ENCODE results near the gene SSU72.

The SSU72 gene

GRCh38 chr1:1547011-1547410, 27.7 kb downstream of the SSU72 start:
- FAIRE-seq (no peak), DNase-seq (ENCODE audit: extremely low spot score, insufficient read length, low read depth) (no peak)

DNA sequence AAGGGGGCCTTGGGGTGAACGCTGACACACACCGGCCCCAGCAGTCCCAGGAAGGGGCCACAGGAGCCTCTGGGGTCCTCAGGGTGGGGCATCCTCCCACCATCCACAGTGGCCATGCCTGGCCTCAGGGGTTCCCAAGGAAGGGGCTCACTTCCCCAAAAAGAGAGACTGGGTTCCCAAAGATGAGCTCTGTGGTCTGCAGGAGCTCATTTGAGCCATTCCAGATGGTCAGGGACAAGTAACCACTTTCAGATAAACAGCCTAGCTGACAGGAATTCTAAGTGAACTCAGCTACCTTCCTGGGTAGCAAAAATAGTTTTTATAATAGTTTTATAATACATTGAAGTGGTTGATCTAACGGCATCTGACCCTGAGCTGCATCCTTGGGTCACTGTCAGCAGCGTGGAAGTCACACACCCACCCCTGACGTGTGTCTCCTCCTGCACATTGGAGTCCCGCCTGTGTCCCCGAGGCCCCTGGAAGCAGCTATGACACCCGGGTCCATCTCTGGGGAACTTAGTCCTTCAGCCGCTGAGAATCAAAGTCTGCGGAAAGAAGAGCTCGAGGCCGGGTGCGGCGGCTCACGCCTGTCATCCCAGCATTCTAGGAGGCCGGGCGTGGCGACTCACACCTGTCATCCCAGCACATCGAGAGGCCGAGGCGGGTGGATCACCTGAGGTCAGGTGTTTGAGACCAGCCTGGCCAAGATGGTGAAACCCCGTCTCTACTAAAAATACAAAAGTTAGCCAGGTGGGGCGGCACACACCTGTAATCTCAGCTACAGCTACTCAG, 28.5 kb downstream of the SSU72 start:
- DNase-seq (ENCODE audit: extremely low spot score, insufficient read length, low read depth) (no peak), FAIRE-seq (no peak)

DNA sequence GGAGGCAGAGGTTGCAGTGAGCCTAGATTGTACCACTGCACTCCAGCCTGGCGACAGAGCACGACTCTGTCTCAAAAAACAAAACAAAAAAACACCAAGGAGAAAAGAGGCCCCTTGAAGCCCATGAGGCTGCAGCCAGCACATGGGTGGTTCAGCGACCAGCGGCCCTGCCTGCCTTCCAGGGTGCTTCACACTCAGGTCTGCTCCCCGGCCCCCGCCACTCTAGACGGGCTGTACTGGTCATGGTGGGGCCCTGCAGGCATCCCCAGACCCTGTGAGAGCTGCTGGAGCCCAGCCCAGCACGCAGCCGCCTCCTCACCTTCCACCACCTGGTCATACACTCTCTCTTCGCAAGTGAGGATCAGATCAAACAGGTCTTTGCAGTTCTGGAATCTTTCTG, 30.1 kb downstream of the SSU72 start:
- FAIRE-seq (no peak), DNase-seq (ENCODE audit: extremely low spot score, insufficient read length, low read depth) (no peak)

DNA sequence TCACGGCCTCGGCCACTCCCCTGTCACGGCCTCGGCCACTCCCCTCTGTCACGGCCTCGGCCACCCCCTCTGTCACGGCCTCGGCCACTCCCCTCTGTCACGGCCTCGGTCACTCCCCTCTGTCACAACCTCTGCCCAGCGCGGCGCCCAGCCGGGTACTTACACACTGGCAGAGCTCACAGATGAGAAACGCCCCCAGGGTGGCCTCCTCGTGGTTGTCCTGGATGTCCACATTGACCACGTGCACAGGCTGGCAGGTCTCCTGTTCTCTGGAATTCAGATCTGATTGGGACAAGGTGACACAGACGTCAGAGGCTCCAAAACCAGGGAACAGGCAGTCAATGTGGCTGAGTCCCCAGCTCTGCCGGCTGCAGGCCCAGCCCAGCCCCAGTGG, 31.0 kb downstream of the SSU72 start:
- no peak for DNase-seq (ENCODE audit: extremely low spot score, insufficient read length, low read depth)
- FAIRE-seq: no peak

DNA sequence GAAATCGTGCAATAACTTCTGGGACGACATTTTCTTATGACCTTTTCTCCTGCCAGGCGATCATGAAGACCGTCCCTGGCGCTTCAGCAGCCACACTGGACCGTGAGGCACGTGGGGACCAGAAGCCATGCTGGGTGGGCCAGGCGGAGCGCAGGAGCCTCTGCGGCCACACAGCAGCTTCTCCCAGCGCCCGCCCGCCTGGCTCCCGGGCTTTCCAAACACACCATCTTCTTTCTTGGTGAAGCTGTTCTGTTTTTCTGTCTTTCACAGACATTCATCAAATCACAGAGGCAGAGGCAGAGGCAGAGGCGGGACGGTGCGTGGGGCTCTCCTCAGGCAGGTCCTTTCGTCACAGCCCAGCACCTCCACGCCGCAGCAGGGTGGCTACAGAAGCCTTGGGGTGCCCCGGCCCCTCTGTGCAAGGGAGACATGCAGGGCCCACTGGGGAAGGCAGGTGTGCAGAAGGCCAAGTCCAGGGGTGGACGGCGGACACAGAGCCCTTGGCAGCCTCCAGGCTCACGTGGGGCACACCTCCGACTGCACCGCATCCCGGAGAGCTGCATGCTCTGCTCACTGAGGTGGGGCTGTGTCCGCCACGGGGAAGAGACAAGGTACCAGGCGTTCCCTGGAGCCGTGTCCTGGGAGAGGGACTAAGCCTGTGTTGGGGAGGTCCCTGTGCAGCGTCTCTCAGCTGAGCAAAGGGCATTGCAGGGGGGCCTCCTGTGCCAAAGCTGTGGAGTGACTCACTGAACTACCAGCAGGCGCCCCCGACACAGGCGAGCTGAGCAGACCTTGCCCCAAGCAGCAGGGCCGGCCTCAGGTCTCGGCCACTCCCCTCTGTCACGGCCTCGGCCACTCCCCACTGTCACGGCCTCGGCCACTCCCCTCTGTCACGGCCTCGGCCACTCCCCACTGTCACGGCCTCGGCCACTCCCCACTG, 31.6 kb downstream of the SSU72 start:
- DNase-seq (ENCODE audit: extremely low spot score, insufficient read length, low read depth) (no peak), FAIRE-seq (no peak)

GRCh38 chr1:1541956-1542765, 32.5 kb downstream of the SSU72 start:
- FAIRE-seq (no peak), DNase-seq (ENCODE audit: extremely low spot score, insufficient read length, low read depth) (no peak)

DNA sequence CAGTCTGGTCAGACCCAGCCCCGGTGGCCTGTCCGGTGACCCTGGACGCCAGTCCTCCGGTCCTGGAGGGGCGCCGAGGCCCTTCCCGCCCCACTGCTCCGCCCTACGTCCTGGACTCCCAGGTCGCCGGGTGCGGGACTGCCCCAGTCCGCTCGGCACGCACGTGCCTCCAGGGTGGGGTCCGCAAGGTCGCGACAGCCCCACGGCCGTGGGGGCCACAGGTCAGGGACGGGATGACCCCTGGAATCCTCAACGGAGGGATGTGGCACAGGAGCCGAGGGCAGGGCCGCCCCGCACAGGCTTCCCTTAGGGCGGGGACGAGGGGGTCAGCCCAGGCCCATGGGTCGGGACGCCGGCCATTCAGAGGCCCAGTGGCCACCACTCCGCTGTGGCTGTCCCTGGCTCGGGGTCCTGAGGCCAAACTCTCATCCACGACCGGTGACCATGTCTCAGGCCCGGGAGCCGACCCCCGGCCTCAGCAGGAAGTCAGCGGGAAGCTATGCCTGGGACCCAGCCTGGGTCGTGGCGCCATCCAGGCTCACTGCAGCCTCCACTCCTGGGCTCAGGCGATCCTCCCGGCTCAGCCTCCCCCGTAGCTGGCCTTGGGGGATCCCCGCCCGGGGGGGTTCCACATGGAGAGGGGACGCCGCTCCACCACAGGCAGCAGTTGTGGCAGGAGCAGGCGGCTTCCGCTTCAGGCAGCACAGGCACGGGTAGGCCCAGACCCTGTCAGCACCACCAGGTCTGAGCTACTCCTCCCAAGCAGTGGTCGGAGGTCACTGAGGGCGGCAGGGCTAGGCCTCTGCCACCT, 33.6 kb downstream of the SSU72 start:
- DNase-seq (ENCODE audit: extremely low spot score, insufficient read length, low read depth) (no peak), FAIRE-seq (no peak)

- DNase-seq (ENCODE audit: extremely low spot score, insufficient read length, low read depth) (no peak), FAIRE-seq (no peak)
Measured at GRCh38 chr1:1540090-1540817, 34.4 kb downstream of the SSU72 start, which contains the start of gene TMEM240. TSS of gene TMEM240 (minus strand) at chr1:1540624. CDS start at chr1:1540346, 278 bp downstream.

DNA sequence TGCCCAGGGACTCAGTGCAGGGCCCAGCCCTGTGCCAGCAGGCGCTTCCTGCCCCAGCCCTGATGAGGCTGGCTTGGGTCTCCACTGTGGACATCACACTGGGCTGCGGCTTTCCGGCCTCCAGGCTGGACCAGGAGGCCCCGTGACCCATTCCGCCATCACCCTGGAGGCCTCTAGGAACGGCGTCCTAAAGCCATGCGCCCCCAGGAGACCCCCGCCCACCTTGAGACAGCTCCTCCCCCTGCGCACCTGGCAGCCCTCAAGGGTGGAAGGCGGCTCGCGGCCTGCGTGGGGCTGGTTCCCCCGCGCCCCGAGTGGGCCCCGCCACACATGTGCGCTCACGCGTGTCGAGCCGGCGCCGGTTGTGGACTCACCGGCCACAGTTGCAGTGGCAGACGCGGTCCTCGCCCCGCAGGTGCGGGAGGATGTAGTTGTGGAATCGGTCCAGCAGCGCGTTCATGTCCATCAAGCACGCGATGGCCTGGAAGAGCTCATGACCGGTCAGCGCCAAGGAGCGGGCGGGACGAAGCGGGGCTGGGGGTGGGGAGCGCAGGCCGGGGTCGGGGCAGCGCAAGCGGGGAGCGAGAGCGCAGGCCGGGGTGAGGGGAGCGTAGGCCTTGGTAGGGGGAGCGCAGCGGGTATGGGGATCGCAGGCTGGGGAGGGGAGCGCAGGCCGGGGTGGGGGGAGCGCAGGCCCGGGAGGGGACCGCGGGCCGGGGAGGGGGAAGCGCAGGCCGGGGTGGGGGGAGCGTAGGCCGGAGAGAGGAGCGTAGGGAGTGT, 35.2 kb downstream of the SSU72 start:
- DNase-seq (ENCODE audit: extremely low spot score, insufficient read length, low read depth) (no peak), FAIRE-seq (no peak)

DNA sequence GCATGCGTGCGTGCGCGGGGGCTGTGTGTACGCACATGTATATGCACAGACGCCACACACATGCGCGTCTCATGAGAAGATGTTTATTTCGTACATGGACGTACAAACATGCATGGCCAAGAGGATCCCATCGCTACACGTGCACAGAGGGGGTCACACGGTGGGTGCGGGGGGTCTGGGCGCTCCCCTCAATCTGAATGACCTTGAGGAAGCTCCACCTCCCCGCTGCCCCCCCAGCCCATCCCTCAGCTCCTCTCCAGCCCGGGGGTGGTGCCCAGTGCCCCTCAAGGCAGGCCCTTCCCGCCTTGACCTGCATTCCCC, 35.7 kb downstream of the SSU72 start:
- FAIRE-seq (no peak), DNase-seq (ENCODE audit: extremely low spot score, insufficient read length, low read depth) (no peak)

- FAIRE-seq (no peak), DNase-seq (ENCODE audit: extremely low spot score, insufficient read length, low read depth) (no peak)
Measured at GRCh38 chr1:1538334-1538733, 36.3 kb downstream of the SSU72 start.

GRCh38 chr1:1537626-1538250, 36.9 kb downstream of the SSU72 start:
- DNase-seq (ENCODE audit: extremely low spot score, insufficient read length, low read depth) (no peak), FAIRE-seq (no peak)

DNA sequence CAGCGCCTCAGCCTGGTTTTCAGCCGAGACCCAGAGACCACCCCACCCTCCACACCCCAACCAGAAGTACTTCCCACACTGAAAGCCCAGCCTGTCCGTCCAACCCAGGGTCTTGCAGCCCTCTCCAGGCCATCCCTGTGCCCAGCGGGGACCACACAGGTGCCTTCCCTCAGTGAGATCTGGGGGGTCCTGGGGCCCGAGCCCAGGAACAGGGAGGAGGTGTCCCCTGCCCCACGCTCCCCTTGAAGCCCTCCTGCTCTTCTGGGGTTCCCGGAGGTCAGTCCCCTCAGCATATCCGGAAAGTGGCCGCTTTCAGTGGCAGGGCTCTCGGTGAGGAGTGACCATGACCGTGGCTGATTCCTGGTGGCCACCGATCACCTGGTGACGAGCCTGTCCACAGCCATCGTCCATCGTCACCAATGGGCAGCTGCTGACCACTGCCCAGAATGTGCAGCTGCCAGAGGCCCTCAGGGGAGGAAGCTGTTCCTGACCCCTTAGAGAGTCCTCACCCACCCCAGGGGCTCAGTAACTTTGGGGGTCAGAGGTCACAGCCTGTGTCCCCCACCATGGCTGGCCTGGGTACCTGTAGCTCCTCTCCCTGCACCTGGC, 37.6 kb downstream of the SSU72 start:
- FAIRE-seq (no peak), DNase-seq (ENCODE audit: extremely low spot score, insufficient read length, low read depth) (no peak)

DNA sequence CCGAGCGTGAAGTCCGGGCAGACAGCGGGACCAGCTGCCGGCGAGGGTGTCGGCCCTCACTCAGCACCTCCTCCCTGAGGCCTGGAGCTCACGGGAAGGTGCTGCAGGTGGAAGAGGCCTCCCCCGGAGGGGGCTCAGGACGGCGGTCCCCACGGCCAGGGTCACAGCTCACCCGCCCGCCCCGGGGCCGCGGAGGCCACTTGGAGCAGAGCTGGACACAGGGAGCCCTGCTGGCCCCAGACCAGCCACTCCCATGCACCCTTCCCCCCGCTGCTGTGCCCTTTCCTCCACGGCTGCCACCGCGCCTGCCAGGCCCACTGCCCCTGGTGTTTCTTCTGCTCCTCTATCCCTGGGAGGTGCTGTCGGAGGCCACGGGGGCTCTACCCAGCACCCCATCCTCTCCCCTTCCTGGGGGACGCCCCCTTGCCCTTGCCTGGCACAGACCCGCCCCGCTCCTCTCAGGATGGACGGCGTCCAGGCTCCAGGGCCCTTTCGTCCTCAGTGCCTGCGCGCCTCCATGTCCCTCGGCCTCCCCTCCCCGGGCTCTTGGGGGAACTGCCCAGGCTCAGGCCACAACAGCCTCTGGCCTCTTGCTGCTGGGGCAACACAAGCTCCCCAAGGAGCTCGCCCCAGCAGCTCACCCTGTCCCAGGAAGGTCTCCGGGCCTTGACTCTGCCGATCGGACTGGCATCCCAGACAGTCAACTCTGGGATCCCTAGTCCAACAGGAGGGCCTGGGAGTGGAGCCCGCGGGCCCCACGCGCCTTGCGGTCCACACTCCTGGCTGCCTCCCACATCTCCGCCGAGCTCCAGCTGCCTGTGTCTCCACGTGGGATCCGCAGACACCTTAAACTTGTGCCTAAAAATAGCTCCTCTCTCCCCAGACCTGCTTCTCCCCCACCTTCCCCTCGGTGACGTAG, 38.4 kb downstream of the SSU72 start:
- DNase-seq (ENCODE audit: extremely low spot score, insufficient read length, low read depth) (no peak), FAIRE-seq (no peak)

DNA sequence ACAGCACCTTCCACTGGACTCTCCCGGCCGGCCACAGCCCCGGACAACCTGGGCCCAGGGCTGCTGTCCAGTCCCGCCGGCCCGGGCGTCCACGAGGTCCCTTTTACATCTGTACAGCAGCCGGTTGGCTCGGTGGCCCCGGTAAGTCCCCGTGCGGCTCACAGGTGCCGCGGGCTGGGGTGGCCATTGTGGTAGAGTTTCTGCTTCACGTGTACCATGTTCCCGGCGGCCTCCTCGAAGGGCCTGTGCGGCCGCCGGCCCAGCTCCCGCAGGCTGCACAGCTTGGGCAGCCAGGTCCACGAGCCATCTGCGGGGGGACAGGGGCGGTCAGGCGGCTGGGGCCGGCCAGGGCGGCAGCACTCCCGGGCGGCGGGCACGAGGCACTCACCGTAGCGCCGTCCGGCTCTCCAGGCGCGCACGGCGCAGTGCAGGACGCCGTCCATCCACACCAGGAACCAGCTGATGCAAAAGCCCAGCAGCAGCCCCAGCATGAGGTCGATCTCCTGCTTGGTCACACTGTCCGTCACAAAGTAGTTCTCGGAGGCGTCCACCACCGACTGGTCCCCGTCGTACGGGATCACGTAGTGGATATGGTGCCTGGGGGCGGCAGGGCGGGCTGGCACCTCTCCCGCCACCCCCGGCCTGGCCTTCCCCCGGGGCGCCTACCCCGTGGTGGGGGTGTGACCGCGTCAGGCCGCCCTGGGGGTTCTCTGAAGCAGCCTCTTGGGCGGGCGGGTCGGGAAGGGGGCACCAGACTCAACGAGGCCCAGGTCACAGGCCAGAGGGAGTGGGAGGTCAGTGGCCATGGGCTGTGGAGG, 39.3 kb downstream of the SSU72 start:
- DNase-seq (ENCODE audit: extremely low spot score, insufficient read length, low read depth): no peak
- FAIRE-seq: no peak

Measured in GM18507 (cell line).